ENCODE data around the gene GAS2L1. TPM values are rescaled to one million over a fixed set of nuclear protein-coding genes. Genes with fewer than 3 reads are reported as not detected.

Gene GAS2L1
- total and polyA plus RNA-seq, 11 donors = 12.0 to 48.3 (median 18.0) TPM

DNA sequence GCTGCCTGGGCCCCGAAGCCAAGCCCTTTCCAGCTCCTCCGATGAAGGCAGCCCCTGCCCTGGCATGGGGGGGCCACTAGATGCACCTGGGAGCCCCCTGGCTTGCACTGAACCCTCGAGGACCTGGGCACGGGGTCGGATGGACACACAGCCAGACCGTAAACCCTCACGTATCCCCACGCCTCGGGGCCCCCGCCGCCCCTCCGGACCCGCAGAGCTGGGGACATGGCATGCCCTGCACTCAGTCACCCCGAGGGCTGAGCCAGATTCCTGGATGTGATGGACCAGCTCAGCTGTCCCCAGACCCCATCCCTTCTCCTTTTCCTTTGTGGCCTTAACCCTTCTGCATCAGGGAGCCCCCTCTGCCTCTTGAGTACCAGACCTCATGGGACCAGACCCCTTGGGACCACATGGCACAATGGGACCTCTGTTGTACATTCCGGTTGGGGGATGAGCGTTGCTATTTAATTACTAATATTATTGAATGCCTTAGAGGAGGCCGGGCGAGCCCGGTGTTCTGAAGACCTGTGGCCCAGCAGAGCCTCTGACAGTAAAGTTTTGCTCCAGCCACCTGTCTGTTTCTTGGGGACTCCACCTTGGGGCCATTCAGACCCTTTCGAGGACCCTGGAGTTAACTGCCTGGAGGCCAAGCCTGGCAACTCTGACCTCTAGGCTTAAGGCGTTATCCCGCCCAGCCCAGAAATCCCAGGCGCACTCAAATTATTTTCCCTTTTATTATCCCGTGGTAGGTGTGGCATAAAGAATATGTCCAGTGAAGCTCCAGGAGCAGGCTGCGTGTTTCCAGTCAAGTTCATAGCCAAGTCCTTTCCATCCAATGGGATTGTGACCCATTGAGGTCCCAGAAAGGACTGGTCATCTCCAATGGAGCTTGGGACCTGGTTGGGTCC, 6.0 kb downstream of the GAS2L1 start:
- peak in 1 of 5 donors; percentile 63 for DNase-seq
- WGBS, 4 donors = 88 to 93% (median 91%) methylated on average over 24 to 25 of the region's 25 CpGs

GRCh38 chr22:29313126-29313575, 6.7 kb downstream of the GAS2L1 start:
- TF ChIP-seq POLR2A (IDR thresholded peaks at IDR 0.05) (no peak), CTCF (IDR thresholded peaks at IDR 0.05) (peak; percentile 48 to 77 (median 68))
- Histone ChIP-seq H3K27ac (no peak overlapping the region), H3K36me3 (peaks cover 0 to 13% (median 0%) of the 10 kb centered on the region in 9 donors), H3K4me3 (no peak overlapping the region), H3K27me3 (peaks cover 4 to 36% (median 17%) of the 10 kb centered on the region in 9 donors), H3K9me3 (no peaks in the 10 kb centered on the region), H3K4me1 (peaks cover 9 to 75% (median 60%) of the 10 kb centered on the region in 12 donors)
- ATAC-seq (peak in 2 of 4 donors; percentile 7 to 8), DNase-seq (peak in 1 of 5 donors; percentile 72)
- 15 to 26% (median 18%) methylated on average over 33 to 44 of the region's 44 CpGs for WGBS, 4 donors
- intact Hi-C loops (cut with DNase I) = no loop called here

More for the DNA sequence above, 6.0 kb downstream of the GAS2L1 start:
- Histone ChIP-seq H3K36me3 (peaks cover 0 to 13% (median 0%) of the 10 kb centered on the region in 9 donors), H3K4me1 (peaks cover 9 to 82% (median 67%) of the 10 kb centered on the region in 12 donors), H3K27ac (peak overlapping the region in 8 of 12 donors; percentile 74 to 95 (median 90)), H3K4me3 (no peak overlapping the region), H3K9me3 (no peaks in the 10 kb centered on the region), H3K27me3 (peaks cover 4 to 36% (median 17%) of the 10 kb centered on the region in 9 donors)
- TF ChIP-seq CTCF (IDR thresholded peaks at IDR 0.05) = no peak
- no peak for TF ChIP-seq POLR2A (IDR thresholded peaks at IDR 0.05)
- intact Hi-C loops (cut with DNase I) = no loop called here
- no peak for ATAC-seq

GRCh38 chr22:29313576-29314466, 7.4 kb downstream of the GAS2L1 start:
- WGBS, 4 donors = 17 to 27% (median 21%) methylated on average over 36 to 51 of the region's 51 CpGs

More at GRCh38 chr22:29313576-29314466, 7.4 kb downstream of the GAS2L1 start:
- DNase-seq (peak in 1 of 5 donors; percentile 63), ATAC-seq (no peak)
- no peak overlapping the region for H3K27ac ChIP-seq
- H3K27me3 ChIP-seq = peaks cover 4 to 36% (median 17%) of the 10 kb centered on the region in 9 donors
- peaks cover 9 to 69% (median 54%) of the 10 kb centered on the region in 12 donors for H3K4me1 ChIP-seq
- H3K9me3 ChIP-seq = no peaks in the 10 kb centered on the region
- peaks cover 0 to 13% (median 0%) of the 10 kb centered on the region in 9 donors for H3K36me3 ChIP-seq
- H3K4me3 ChIP-seq = peak overlapping the region in 8 of 12 donors; percentile 42 to 63 (median 51)
- intact Hi-C loops (cut with DNase I) = loop anchor here in 1 of 10 donors (2.0 kb wide), 1 partner anchor 45 kb away; the partner anchor contains the start of gene EWSR1
- no peak for TF ChIP-seq CTCF (IDR thresholded peaks at IDR 0.05)
- no peak for TF ChIP-seq POLR2A (IDR thresholded peaks at IDR 0.05)

Data from heart left ventricle (tissue), 16 donors.